HG03280 (cell line): ENCODE measurements around the gene SIPA1.

Experiments
- ATAC-seq: cut with Tn5 transposase; IDR thresholded peaks from one replicate; pipeline ENCODE4 v1.9.1; 2021; ENCODE audit warnings: mild to moderate bottlenecking, moderate library complexity; ENCODE audit not compliant: unreplicated experiment

SIPA1 gene

DNA sequence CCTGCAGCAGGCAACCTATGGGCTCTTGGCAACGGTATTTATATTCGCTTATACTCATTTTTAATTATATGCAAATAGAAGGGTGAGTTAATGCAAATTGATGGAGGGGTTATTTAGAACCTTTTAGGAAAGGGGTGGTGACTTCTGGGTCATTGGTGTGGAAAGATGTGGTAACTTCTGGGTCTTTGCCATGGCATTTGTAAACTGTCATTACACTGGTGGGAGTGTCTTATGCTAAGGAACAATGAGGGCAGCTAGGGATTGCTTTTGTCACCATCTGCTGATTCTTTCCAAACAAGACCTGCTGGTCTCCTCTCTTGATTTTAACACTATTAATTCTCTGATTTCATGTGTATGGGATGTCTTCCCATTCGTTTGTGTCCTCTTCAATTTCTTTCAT, 62.5 kb downstream of the SIPA1 start:
- ATAC-seq: no peak
